Body of pancreas (tissue), 4 donors: ENCODE results near the gene BIK. TPM values are rescaled to one million over a fixed set of nuclear protein-coding genes. Genes with fewer than 3 reads are reported as not detected.

ENCODE experiments used
- ATAC-seq: fragments of 150-250 bp; one replicate; pipeline ENCODE4 v1.9.1; 2016
- DNase-seq, 4 donors: peaks; one replicate each; pipeline ENCODE4 v3.0.0-alpha.2; 2019
- H3K27ac ChIP-seq, 4 donors: fragments of 200-600 bp; sonication (generic); 1 replicate in 3 of 4; 2 replicates in 1 of 4; pipeline versions ENCODE4 v1.5.1 to v1.6.1; 2016 to 2019; ENCODE audit warnings: mild to moderate bottlenecking in 1 of 4, mixed read lengths in 1 of 4, moderate library complexity in 1 of 4
- H3K27me3 ChIP-seq, 2 donors: fragments of 200-600 bp; sonication (generic); one replicate each; pipeline ENCODE4 v1.6.0; 2016; ENCODE audit warnings: mild to moderate bottlenecking in 1 of 2
- H3K36me3 ChIP-seq, 2 donors: fragments of 200-600 bp; sonication (generic); replicated peaks in 1 of 2; 2 replicates each; pipeline ENCODE4 v1.5.1; 2016; ENCODE audit warnings: low read depth in 2 of 2; ENCODE audit not compliant: insufficient read depth in 1 of 2
- H3K4me1 ChIP-seq: fragments of 200-600 bp; sonication (generic); one replicate; pipeline ENCODE4 v1.6.0; 2016
- H3K4me3 ChIP-seq, 2 donors: fragments of 200-600 bp; sonication (generic); 1 replicate in 1 of 2; 2 replicates in 1 of 2; pipeline ENCODE4 v1.5.1; 2016 to 2019
- H3K9me3 ChIP-seq, 3 donors: fragments of 200-600 bp; sonication (generic); 1 replicate in 2 of 3; 2 replicates in 1 of 3; pipeline ENCODE4 v1.5.1; 2016
- CTCF ChIP-seq, 7 experiments: fragments of 450-650 bp in 4 of 7; fragments of 200-600 bp in 3 of 7; sonication (generic) in 3 of 7; IDR thresholded peaks; one replicate each; pipeline ENCODE4 v1.5.1; 2016 to 2019; ENCODE audit warnings: antibody characterized with exemption in 7 of 7
- POLR2A ChIP-seq, 3 donors: fragments of 450-650 bp; IDR thresholded peaks; one replicate each; pipeline ENCODE4 v1.6.1; 2016; ENCODE audit warnings: antibody characterized with exemption in 3 of 3, mild to moderate bottlenecking in 2 of 3
- WGBS, 2 donors: methylation state at CpG; one replicate each; pipeline ENCODE4 v1.1.5; 2017; 5-methylcytosine and 5-hydroxymethylcytosine counted together
- intact Hi-C: fragments of 100-400 bp; cut with DNase I; formaldehyde crosslinking; loops from one replicate; pipeline ENCODE4 v1.15.1; 2023
- total RNA-seq, 2 donors: library from RNA; depleted of rRNA; stranded (reverse); fragments of >200 nt; gene quantifications; one replicate each; pipeline ENCODE4 v1.1.0, GENCODE V29; 2016

BIK gene
- total RNA-seq, 2 donors from 2014 or later, result 1.6 to 11.5 TPM

GRCh38 chr22:43157874-43158546 lies 47.5 kb downstream of the BIK start:
- TF ChIP-seq CTCF (IDR thresholded peaks at IDR 0.05), result no peak
- peaks cover 14% of the 10 kb centered on the region for H3K4me1 ChIP-seq
- 75 to 79% methylated on average over 8 to 9 of the region's 9 CpGs for WGBS, 2 donors
- no peak overlapping the region for H3K27ac ChIP-seq
- no peak for DNase-seq
- H3K9me3 ChIP-seq, result no peaks in the 10 kb centered on the region
- no peak overlapping the region for H3K4me3 ChIP-seq
- H3K27me3 ChIP-seq, result no peaks in the 10 kb centered on the region
- intact Hi-C loops, result no loop called here
- ATAC-seq, result no peak
- no peaks in the 10 kb centered on the region for H3K36me3 ChIP-seq

- Histone ChIP-seq H3K4me1 (peaks cover 13% of the 10 kb centered on the region), H3K9me3 (no peaks in the 10 kb centered on the region), H3K4me3 (no peak overlapping the region), H3K36me3 (no peaks in the 10 kb centered on the region), H3K27ac (peak overlapping the region in 1 of 4 donors; percentile 46), H3K27me3 (no peaks in the 10 kb centered on the region)
- WGBS, 2 donors, result 86 to 89% methylated on average over 13 to 22 of the region's 24 CpGs
- no peak for ATAC-seq
- DNase-seq, result no peak
- intact Hi-C loops, result no loop called here
- TF ChIP-seq POLR2A (IDR thresholded peaks at IDR 0.05), result no peak
- TF ChIP-seq CTCF (IDR thresholded peaks at IDR 0.05), result no peak
Observed at GRCh38 chr22:43158778-43159483, 48.4 kb downstream of the BIK start.

- Histone ChIP-seq H3K36me3 (no peaks in the 10 kb centered on the region), H3K4me1 (peaks cover 13% of the 10 kb centered on the region), H3K4me3 (no peak overlapping the region), H3K27me3 (no peaks in the 10 kb centered on the region), H3K9me3 (no peaks in the 10 kb centered on the region), H3K27ac (peak overlapping the region in 3 of 4 donors; percentile 9 to 46 (median 26))
- TF ChIP-seq CTCF (IDR thresholded peaks at IDR 0.05) (peak in 4 of 7 experiments; percentile 29 to 48 (median 40)), POLR2A (IDR thresholded peaks at IDR 0.05) (no peak)
- 52 to 75% methylated on average over 10 to 17 of the region's 18 CpGs for WGBS, 2 donors
- intact Hi-C loops, result no loop called here
- ATAC-seq, result peak; percentile 71
- DNase-seq, result peak; percentile 54 to 67 (median 61)
Observed at GRCh38 chr22:43159484-43160178, 49.1 kb downstream of the BIK start.

- H3K36me3 ChIP-seq, result no peaks in the 10 kb centered on the region
- TF ChIP-seq POLR2A (IDR thresholded peaks at IDR 0.05), result no peak
- TF ChIP-seq CTCF (IDR thresholded peaks at IDR 0.05), result no peak
- no peaks in the 10 kb centered on the region for H3K27me3 ChIP-seq
- H3K27ac ChIP-seq, result peak overlapping the region in 2 of 4 donors; percentile 9 to 46
- H3K4me3 ChIP-seq, result no peak overlapping the region
- no peaks in the 10 kb centered on the region for H3K9me3 ChIP-seq
- peaks cover 13% of the 10 kb centered on the region for H3K4me1 ChIP-seq
- intact Hi-C loops, result no loop called here
- ATAC-seq (no peak), DNase-seq (no peak)
- 89 to 98% methylated on average over 7 to 8 of the region's 8 CpGs for WGBS, 2 donors
Observed at GRCh38 chr22:43160497-43161126, 50.1 kb downstream of the BIK start.
